ENCODE measurements around the gene ZNF627.

ZNF627 gene

DNA sequence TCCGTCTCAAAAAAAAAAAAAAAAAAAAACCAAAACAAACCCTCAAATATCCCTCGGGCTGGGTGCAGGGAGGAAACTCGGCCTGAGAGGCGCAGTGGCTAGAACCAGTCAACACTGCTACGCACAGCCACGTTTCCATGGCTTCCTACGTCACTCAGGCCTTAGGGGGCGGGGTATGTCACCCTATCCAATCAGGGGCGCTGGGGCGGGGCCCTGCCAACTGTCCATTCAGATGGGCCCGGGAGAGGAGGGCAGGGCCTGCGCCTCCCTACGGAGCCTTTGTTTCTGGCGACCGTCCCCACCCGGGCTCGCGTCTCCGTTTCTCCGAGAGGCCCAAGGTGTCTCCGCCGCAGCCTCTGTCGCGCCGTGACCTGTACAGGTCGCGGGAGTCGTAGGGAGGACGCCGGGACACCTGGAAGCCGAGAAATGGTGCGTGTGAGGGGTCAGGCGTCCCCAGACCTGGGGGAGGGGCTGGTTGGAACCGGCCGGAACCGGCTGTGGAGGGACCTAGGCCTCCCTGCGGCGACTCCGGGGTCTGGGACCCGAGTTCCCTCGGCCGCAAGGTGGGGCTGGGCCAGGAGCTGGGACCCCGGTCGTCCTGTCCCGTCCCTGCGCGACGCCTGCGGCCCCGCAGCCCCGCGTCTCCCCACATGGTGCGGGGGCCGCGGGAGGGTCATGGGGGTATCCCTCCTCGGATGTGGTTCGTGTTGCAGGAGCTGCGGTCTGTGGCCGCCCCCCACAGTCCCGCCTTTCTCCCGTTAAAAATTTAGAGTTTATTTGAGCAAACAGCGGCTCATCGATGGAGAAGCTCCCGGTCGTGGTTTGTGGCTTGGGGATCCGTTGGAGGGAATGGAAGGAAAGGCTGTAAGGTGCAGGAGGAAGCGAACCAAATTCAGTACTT is at the start of gene ZNF627:
ZNF627 (plus strand) TSS at position 282 of the 901 bp plus-strand sequence; CDS start at position 427, 145 bp downstream.
- Histone ChIP-seq H3K9me3 (ENCODE audit: low read length) (no peaks in the 10 kb centered on the region), H3K27ac (ENCODE audit: low read depth, low read length) (peak within 1 kb of the TSS; percentile 94), H3K4me3 (ENCODE audit: low read depth in 1 of 2, low read length in 2 of 2) (peak within 1 kb of the TSS; percentile 81 to 98), H3K9ac (ENCODE audit: low read length) (peak within 1 kb of the TSS; percentile 68), H3K27me3 (ENCODE audit: control insufficient read depth in 1 of 2, insufficient read depth in 2 of 2, low read length in 2 of 2) (no peaks in the 10 kb centered on the region), H3K4me1 (ENCODE audit: insufficient read depth, low read length) (peaks cover 11% of the 10 kb centered on the region), H3K36me3 (ENCODE audit: insufficient read depth, low read length) (peaks cover 9% of the 10 kb centered on the region)

DNA sequence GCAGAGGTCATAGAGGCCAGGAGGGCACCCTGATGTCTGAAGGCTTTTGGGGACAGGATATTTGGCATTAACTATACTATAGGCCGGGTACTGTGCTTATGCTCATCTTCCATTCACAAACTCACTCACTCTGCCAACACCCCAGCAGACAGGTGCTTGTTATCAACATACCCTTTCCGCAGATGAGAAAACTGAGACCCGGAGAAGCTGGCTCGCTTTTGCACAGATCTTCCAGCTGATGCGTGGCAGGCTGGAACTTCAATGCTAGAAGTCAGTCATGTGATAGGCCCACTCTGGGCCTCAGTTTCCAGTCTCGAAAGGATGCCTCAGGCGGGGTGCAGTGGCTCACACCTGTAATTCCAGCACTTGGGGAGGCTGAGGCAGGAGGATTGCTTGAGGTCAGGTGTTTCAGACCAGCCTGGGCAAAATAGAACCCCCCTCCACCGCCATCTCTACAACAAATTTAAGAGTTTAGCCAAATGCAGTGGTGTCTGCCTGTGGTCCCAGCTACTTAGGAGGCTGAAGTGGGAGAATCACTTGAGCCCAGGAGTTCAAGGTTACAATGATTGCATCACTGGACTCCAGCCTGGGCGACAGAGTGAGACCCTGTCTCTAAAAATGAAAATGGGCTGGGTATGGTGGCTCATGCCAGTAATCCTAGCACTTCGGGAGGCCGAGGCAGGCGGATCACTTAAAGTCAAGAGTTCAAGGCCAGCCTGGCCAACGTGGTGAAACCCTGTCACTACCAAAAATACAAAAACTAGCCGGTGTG is 49.2 kb upstream of the ZNF627 start:
- Histone ChIP-seq H3K36me3 (ENCODE audit: insufficient read depth, low read length) (peaks cover 62% of the 10 kb centered on the region), H3K27ac (ENCODE audit: low read depth, low read length) (peak overlapping the region; percentile 32), H3K27me3 (ENCODE audit: control insufficient read depth in 1 of 2, insufficient read depth in 2 of 2, low read length in 2 of 2) (no peaks in the 10 kb centered on the region)

DNA sequence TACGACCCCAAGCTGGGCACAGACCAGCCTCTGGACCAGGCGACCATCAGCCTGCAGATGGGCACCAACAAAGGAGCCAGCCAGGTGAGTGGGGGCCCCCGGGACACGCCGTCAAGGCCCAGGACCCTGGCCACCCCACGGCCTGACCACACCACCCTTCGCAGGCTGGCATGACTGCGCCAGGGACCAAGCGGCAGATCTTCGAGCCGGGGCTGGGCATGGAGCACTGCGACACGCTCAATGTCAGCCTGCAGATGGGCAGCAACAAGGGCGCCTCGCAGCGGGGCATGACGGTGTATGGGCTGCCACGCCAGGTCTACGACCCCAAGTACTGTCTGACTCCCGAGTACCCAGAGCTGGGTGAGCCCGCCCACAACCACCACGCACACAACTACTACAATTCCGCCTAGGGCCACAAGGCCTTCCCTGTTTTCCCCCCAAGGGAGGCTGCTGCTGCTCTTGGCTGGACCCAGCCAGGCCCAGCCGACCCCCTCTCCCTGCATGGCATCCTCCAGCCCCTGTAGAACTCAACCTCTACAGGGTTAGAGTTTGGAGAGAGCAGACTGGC is 47.8 kb upstream of the ZNF627 start:
- no peaks in the 10 kb centered on the region for H3K9me3 ChIP-seq (ENCODE audit: low read length)
- no peak overlapping the region for H3K4me3 ChIP-seq (ENCODE audit: low read depth in 1 of 2, low read length in 2 of 2)
- no peaks in the 10 kb centered on the region for H3K27me3 ChIP-seq (ENCODE audit: control insufficient read depth in 1 of 2, insufficient read depth in 2 of 2, low read length in 2 of 2)
- peaks cover 40% of the 10 kb centered on the region for H3K4me1 ChIP-seq (ENCODE audit: insufficient read depth, low read length)
- no peak overlapping the region for H3K9ac ChIP-seq (ENCODE audit: low read length)
- peaks cover 67% of the 10 kb centered on the region for H3K36me3 ChIP-seq (ENCODE audit: insufficient read depth, low read length)
- peak overlapping the region; percentile 42 for H3K27ac ChIP-seq (ENCODE audit: low read depth, low read length)

More for the DNA sequence above, 49.2 kb upstream of the ZNF627 start:
- Histone ChIP-seq H3K4me1 (ENCODE audit: insufficient read depth, low read length) (peaks cover 44% of the 10 kb centered on the region), H3K9me3 (ENCODE audit: low read length) (no peaks in the 10 kb centered on the region), H3K4me3 (ENCODE audit: low read depth in 1 of 2, low read length in 2 of 2) (no peak overlapping the region), H3K9ac (ENCODE audit: low read length) (no peak overlapping the region)

DNA sequence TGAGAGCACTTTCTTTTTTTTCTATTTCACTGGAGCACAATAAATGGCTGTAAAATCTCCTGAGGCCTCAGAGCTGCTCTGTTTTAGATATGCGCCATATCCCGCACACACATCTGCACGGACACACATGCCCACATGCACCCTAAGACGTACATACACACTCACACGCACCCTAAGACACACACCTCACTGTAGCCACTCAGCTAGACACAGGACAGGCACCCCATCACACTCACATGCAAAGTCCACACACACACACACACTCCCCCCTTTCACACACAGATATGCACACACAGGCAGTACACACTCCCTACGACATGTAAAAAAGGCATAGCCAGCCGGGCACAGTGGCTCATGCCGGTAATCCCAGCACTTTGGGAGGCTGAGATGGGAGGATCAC is 47.0 kb upstream of the ZNF627 start:
- Histone ChIP-seq H3K4me1 (ENCODE audit: insufficient read depth, low read length) (peaks cover 40% of the 10 kb centered on the region), H3K9me3 (ENCODE audit: low read length) (no peaks in the 10 kb centered on the region), H3K4me3 (ENCODE audit: low read depth in 1 of 2, low read length in 2 of 2) (no peak overlapping the region), H3K9ac (ENCODE audit: low read length) (no peak overlapping the region), H3K27me3 (ENCODE audit: control insufficient read depth in 1 of 2, insufficient read depth in 2 of 2, low read length in 2 of 2) (no peaks in the 10 kb centered on the region), H3K27ac (ENCODE audit: low read depth, low read length) (peak overlapping the region; percentile 42), H3K36me3 (ENCODE audit: insufficient read depth, low read length) (peaks cover 64% of the 10 kb centered on the region)

DNA sequence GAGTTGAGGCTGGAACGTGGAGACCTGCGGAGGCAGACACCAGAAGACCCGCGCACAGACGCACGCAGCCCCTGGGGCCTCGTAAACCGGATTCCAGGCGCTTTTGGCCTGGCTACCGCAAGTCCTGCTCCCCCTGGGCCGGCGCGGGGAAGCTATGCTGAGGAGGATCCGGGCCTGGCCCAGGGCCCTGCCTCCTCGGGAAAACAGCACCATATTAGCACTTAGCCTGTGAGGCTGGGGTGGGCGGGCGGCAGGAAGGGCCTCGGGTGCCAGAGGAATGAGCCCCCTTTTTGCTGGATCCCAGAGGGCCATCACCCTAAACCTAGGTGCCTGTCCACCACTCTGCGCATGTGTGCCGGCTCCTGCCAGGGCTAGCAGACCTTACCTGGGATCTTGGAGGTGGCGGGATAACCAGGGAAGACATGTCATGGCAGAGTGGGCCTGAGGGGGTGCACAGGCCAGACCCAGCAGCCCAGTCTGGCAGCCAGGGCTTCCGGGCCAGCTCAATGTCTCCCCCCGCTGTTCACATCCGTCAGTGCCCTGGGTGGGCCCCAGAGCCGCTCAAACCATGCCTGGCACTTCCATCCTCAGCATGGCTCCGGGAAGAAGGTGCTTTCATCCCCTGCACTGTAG is 45.6 kb upstream of the ZNF627 start:
- peak overlapping the region; percentile 95 for H3K27ac ChIP-seq (ENCODE audit: low read depth, low read length)
- H3K9me3 ChIP-seq (ENCODE audit: low read length): no peaks in the 10 kb centered on the region
- peak overlapping the region; percentile 57 for H3K9ac ChIP-seq (ENCODE audit: low read length)
- no peak overlapping the region for H3K4me3 ChIP-seq (ENCODE audit: low read depth in 1 of 2, low read length in 2 of 2)
- H3K27me3 ChIP-seq (ENCODE audit: control insufficient read depth in 1 of 2, insufficient read depth in 2 of 2, low read length in 2 of 2): no peaks in the 10 kb centered on the region
- H3K4me1 ChIP-seq (ENCODE audit: insufficient read depth, low read length): peaks cover 34% of the 10 kb centered on the region
- H3K36me3 ChIP-seq (ENCODE audit: insufficient read depth, low read length): peaks cover 56% of the 10 kb centered on the region

DNA sequence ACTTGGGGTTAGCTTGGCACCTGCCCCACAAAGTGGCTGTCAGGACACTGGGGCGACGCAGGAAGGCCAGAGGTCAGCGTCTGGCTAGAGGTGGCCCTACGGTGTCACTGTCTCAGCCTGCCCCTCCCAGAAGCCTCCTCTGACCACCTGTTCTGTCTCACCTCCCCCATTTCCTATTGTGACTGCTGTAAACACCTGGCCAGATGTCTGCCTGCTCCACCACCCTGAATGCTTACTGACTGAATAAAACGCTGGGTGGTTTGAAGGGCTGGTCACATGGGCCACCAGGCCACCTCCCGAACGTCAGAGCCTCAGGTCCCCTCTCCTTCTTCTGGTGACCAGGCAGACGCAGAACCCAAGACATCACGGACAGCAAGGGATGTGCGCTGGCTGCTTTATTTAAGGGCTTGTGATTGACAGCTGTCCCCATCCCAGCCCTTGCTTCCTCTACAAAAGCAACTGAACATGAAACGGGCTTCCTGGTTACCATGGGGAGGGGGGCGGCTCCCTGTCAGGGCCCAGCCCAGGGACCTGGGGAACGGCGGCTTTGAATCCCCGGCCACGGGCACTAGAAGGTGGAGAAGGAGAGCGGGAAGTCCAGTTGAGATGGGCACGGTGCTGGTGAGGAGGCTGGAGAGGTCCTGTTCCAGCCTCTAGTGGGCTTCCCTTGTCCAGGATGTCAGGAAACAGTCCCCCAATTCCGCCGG is 44.5 kb upstream of the ZNF627 start:
- Histone ChIP-seq H3K27me3 (ENCODE audit: control insufficient read depth in 1 of 2, insufficient read depth in 2 of 2, low read length in 2 of 2) (no peaks in the 10 kb centered on the region), H3K27ac (ENCODE audit: low read depth, low read length) (peak overlapping the region; percentile 95), H3K9me3 (ENCODE audit: low read length) (no peaks in the 10 kb centered on the region), H3K9ac (ENCODE audit: low read length) (peak overlapping the region; percentile 4), H3K36me3 (ENCODE audit: insufficient read depth, low read length) (peaks cover 50% of the 10 kb centered on the region), H3K4me1 (ENCODE audit: insufficient read depth, low read length) (peaks cover 37% of the 10 kb centered on the region), H3K4me3 (ENCODE audit: low read depth in 1 of 2, low read length in 2 of 2) (no peak overlapping the region)

DNA sequence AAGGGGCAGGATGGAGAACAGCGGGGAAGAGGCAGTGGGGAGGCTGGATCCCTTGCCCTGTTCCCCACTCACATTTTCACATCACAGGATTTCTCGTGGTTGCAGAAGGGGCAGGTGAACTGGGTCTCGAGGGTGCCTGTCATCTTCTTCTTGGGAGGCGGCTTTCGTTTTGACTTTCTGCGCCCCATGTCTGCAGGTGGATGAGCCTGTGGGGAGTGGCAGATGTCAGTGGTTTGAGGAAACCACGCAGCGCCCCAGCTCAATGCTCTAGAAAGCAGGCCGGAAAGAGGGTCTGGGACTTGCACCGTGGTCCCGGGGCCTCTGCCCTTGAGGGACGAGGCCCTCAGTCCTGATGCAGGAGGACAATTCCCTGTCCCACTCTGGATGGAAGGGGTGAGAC is 43.1 kb upstream of the ZNF627 start:
- Histone ChIP-seq H3K27ac (ENCODE audit: low read depth, low read length) (no peak overlapping the region), H3K9me3 (ENCODE audit: low read length) (no peaks in the 10 kb centered on the region), H3K27me3 (ENCODE audit: control insufficient read depth in 1 of 2, insufficient read depth in 2 of 2, low read length in 2 of 2) (no peaks in the 10 kb centered on the region), H3K36me3 (ENCODE audit: insufficient read depth, low read length) (peaks cover 43% of the 10 kb centered on the region), H3K4me1 (ENCODE audit: insufficient read depth, low read length) (peaks cover 45% of the 10 kb centered on the region), H3K4me3 (ENCODE audit: low read depth in 1 of 2, low read length in 2 of 2) (no peak overlapping the region), H3K9ac (ENCODE audit: low read length) (no peak overlapping the region)

DNA sequence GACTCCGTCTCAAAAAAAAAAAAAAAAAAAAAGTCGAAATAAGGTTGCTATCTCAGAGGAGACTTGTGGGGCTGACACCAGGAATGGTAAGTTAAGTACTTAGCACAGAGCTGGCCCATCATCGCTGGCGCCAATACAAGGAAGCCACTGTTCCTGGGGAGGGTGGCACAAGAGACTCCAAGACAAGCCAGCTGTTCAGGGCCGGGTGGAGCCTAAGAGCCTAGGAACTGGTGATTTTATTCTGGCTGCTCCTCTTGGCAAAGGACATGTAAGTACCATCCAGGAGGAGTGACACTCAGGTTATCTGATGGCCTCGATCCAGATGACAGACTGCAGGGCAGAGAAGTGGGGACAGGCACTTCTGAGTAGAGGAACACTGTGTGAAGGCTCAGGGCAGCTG is 42.0 kb upstream of the ZNF627 start:
- Histone ChIP-seq H3K4me3 (ENCODE audit: low read depth in 1 of 2, low read length in 2 of 2) (no peak overlapping the region), H3K27ac (ENCODE audit: low read depth, low read length) (no peak overlapping the region), H3K9me3 (ENCODE audit: low read length) (no peaks in the 10 kb centered on the region), H3K9ac (ENCODE audit: low read length) (no peak overlapping the region), H3K4me1 (ENCODE audit: insufficient read depth, low read length) (peaks cover 37% of the 10 kb centered on the region), H3K27me3 (ENCODE audit: control insufficient read depth in 1 of 2, insufficient read depth in 2 of 2, low read length in 2 of 2) (no peaks in the 10 kb centered on the region), H3K36me3 (ENCODE audit: insufficient read depth, low read length) (peaks cover 32% of the 10 kb centered on the region)

DNA sequence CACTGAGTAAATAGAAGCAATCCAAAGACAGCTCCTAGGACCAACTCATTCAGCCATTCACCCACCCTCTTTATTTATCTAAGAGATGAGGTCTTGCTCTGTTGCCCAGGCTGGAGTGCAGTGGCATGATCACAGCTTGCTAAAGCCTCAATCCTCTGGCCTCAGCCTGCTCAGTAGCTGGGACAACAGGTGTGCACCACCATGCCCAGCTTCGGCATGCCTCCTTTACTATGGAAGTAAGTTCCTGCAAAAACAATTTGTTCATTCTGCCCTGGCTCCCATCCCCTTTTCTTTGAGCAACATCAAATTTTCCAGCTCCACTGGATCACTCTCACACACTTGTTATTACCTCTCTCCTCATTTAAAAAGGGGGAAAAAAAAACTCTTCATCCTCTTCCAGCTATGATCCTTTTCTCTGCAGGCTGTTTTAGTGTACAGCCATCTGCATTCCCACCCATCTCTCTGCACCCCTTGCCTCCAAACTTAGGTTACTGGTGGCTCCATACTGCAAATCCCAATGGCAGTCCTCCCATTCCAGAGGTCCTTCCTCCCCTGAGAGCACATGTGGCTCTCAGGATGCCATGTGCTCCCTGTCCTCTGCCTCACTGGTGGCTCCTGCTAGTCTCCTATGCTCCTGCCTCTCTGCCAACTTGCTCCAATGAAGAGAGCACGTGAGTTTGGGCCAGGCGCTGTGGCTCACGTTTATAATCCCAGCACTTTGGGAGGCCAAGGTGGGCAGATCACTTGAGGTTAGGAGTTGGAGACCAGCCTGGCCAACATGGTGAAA is 40.5 kb upstream of the ZNF627 start:
- Histone ChIP-seq H3K4me3 (ENCODE audit: low read depth in 1 of 2, low read length in 2 of 2) (no peak overlapping the region), H3K9ac (ENCODE audit: low read length) (no peak overlapping the region), H3K9me3 (ENCODE audit: low read length) (no peaks in the 10 kb centered on the region)

More for the DNA sequence above, 40.5 kb upstream of the ZNF627 start:
- H3K4me1 ChIP-seq (ENCODE audit: insufficient read depth, low read length): peaks cover 31% of the 10 kb centered on the region
- no peak overlapping the region for H3K27ac ChIP-seq (ENCODE audit: low read depth, low read length)
- H3K36me3 ChIP-seq (ENCODE audit: insufficient read depth, low read length): peaks cover 28% of the 10 kb centered on the region
- H3K27me3 ChIP-seq (ENCODE audit: control insufficient read depth in 1 of 2, insufficient read depth in 2 of 2, low read length in 2 of 2): no peaks in the 10 kb centered on the region
